ENCODE results near the gene COQ8B. TPM values are rescaled to one million over a fixed set of nuclear protein-coding genes. Genes with fewer than 3 reads are reported as not detected.

Gene COQ8B
- total RNA-seq, 2 donors from 2014 or later, result 23.3 to 26.6 TPM

DNA sequence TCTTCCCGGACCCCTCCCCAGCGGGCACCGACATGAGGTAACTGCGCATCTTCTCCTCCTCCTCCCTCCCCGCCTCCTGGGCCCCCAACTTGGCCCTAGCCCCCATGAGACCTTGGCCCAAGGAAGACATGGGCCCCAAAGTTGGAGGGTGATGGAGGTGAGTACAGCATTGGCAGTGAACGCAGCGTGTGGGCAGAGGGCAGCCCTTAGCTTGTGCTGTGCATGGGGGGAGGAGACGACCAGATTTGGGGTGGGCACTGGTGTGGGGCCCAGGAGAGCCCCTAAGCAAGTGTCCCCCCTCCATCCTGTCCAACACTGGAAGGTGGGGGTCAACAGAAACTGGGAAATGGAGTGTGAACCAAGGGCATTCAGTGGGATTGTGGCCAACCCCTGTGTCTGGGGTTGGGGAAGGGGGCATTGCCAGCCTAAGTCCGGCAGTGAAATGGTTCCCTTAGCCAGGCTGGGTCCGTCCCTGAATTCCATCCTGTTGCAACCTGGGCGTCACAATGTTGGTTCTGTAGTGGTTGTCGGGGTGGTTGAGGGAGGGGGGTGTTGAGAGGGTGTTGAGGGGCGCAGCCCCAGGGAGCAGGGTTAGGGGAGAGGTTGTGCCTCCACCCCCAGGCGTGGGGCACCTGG is 49.8 kb downstream of the COQ8B start:
- Histone ChIP-seq H3K4me3 (no peak overlapping the region), H3K9me3 (no peaks in the 10 kb centered on the region), H3K27ac (peak overlapping the region in 1 of 2 donors; percentile 18), H3K27me3 (no peaks in the 10 kb centered on the region), H3K36me3 (peaks cover 46% of the 10 kb centered on the region), H3K4me1 (peaks cover 0 to 13% of the 10 kb centered on the region in 2 donors)
- TF ChIP-seq, protein P1, sequence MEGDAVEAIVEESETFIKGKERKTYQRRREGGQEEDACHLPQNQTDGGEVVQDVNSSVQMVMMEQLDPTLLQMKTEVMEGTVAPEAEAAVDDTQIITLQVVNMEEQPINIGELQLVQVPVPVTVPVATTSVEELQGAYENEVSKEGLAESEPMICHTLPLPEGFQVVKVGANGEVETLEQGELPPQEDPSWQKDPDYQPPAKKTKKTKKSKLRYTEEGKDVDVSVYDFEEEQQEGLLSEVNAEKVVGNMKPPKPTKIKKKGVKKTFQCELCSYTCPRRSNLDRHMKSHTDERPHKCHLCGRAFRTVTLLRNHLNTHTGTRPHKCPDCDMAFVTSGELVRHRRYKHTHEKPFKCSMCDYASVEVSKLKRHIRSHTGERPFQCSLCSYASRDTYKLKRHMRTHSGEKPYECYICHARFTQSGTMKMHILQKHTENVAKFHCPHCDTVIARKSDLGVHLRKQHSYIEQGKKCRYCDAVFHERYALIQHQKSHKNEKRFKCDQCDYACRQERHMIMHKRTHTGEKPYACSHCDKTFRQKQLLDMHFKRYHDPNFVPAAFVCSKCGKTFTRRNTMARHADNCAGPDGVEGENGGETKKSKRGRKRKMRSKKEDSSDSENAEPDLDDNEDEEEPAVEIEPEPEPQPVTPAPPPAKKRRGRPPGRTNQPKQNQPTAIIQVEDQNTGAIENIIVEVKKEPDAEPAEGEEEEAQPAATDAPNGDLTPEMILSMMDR (IDR thresholded peaks at IDR 0.05), result no peak
- DNase-seq (ENCODE audit: low spot score), result no peak

DNA sequence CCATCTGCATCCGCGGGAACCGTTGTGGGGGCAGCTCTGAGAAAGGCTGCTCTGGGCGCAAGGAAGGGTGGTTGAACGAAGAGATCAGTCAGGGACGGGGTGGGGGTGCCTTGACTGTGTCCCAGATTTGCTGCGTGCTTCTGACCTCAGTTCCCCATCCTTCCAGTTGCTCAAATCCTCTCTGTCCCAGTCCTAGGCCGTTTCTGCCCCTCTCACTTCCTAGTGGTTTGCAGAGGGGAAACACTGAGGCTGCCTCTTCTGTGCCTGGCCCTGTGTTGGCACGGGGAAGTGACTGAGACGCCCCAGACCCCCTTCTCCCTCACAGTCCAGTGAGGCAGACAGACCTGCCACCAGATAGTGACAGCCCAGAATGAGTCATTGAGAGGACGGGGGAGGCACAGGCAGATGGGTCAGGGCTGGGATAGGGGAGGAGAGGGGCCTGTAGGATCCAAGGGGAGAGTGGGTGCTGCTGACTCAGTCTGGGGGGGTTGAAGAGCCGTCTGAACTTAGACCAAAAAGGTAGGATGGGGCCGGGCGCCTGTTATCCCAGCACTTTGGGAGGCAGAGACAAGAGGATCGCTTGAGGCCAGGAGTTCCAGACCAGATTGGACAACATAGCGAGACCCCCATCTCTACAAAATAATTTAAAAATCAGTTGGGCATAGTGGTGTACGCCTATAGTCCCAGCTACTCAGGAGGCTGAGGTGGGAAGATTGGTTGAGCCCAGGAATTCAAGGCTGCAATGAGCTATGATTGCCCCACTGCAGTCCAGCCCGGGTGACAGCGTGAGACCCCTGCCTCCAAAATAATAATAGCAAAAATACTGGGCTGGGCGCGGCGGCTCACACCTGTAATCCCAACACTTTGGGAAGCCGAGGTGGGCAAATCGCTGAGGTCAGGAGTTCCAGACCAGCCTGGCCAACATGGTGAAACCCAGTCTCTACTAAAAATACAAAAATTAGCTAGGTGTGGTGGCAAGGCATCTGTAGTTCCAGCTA is 52.7 kb downstream of the COQ8B start:
- H3K4me1 ChIP-seq, result peaks cover 0 to 13% of the 10 kb centered on the region in 2 donors
- H3K36me3 ChIP-seq, result peaks cover 20% of the 10 kb centered on the region
- no peak for DNase-seq (ENCODE audit: low spot score)
- H3K27me3 ChIP-seq, result no peaks in the 10 kb centered on the region
- peak overlapping the region; percentile 87 to 89 for H3K27ac ChIP-seq
- H3K9me3 ChIP-seq, result no peaks in the 10 kb centered on the region
- TF ChIP-seq, protein P1 (IDR thresholded peaks at IDR 0.05), result no peak
- peak overlapping the region; percentile 53 to 74 for H3K4me3 ChIP-seq

DNA sequence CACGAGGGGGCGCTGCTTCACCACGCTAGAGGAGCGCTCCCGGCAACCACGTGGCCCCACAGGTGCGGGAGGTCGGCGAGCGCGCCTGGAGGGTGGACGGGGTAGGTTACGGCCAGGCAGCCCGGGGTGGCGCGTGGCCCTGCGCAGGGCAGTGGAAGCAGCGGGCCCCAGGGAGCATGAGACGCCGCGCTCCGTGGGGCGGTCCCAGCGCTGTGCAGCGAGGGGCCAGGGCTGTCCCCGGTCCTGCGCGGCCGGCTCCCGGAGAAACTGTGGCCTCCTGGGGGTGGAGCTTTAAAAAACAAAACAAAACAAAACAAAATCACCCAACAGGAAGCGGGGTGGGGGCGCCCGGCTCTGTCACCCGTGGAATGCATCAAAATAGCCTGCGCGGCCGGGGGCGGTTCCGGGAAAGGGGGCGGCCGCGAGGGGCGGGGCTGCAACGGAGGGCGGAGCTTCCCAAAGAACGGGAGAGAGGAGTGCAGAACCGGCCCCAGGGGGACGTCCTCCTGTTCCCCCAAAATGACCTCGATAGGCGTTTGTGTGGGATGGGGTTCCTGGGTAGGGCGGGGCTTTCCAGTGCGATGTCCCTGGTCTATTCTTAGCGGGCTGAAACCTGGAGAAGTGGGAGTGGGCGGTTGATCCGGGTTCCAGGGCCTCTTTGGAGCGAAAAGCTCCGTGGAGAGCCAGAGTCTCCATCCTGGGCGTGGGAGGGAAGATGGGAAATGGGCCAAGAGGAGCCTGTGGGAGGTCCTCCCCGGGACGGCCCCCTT is 53.6 kb downstream of the COQ8B start:
- TF ChIP-seq, protein P1 (IDR thresholded peaks at IDR 0.05), result peak; percentile 11 to 99
- Histone ChIP-seq H3K9me3 (no peaks in the 10 kb centered on the region), H3K36me3 (peaks cover 12% of the 10 kb centered on the region), H3K27ac (peak overlapping the region; percentile 87 to 89), H3K4me1 (peaks cover 0 to 13% of the 10 kb centered on the region in 2 donors), H3K27me3 (no peaks in the 10 kb centered on the region), H3K4me3 (peak overlapping the region; percentile 53 to 74)
- peak; percentile 95 for DNase-seq (ENCODE audit: low spot score)

DNA sequence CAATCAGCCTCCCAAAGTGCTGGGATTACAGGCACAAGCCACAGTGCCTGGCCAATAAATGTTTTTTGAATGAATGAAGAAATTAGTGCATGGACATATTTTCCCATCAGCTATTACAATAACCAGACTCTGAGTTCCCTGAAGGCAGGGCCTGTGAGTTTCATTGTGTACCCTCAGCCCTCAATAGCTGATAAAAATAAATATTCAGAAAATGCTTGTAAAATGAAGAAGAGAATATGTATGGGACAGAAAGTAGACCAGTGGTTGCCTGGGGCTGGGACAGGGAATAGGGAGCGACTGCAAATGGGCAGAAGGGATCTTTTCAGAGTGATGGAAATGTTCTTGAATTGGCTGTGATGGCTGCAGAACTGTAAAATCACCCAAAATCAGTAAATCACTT is 55.1 kb downstream of the COQ8B start:
- no peaks in the 10 kb centered on the region for H3K9me3 ChIP-seq
- H3K4me3 ChIP-seq, result no peak overlapping the region
- H3K36me3 ChIP-seq, result no peaks in the 10 kb centered on the region
- DNase-seq (ENCODE audit: low spot score), result no peak
- TF ChIP-seq, protein P1 (IDR thresholded peaks at IDR 0.05), result no peak
- no peaks in the 10 kb centered on the region for H3K27me3 ChIP-seq
- H3K27ac ChIP-seq, result no peak overlapping the region
- peaks cover 0 to 13% of the 10 kb centered on the region in 2 donors for H3K4me1 ChIP-seq

DNA sequence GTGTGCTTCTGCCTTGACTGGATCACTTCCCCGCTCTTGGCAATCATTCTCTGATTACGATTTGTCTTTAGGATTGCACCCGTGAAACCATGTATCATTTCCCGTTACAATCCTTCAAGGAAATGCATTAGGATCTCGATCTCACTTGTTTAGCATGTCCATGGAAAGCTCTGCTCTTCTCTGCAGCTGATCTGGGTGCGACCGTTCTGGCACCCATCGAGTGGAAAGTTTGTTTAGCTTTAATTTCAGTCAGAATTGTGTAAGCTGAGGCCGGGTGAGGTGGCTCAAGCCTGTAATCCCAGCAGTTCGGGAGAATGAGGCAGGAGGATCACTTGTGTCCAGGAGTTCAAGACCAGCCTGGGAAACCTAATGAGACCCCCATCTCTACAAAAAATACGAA is 57.1 kb downstream of the COQ8B start:
- Histone ChIP-seq H3K4me1 (peaks cover 0 to 13% of the 10 kb centered on the region in 2 donors), H3K4me3 (no peak overlapping the region), H3K9me3 (no peaks in the 10 kb centered on the region), H3K27me3 (no peaks in the 10 kb centered on the region), H3K27ac (no peak overlapping the region), H3K36me3 (no peaks in the 10 kb centered on the region)
- TF ChIP-seq, protein P1 (IDR thresholded peaks at IDR 0.05), result no peak
- no peak for DNase-seq (ENCODE audit: low spot score)
